WTC11 (cell line): ENCODE data around the gene FBLN2. TPM values are rescaled to one million over a fixed set of nuclear protein-coding genes. Genes with fewer than 3 reads are reported as not detected.

Experiments used
- ATAC-seq: fragments of 200-7000 bp; cut with Tn5 transposase; 2 replicates; pipeline ENCODE4 v1.10.0; 2021; ENCODE audit warnings: mild to moderate bottlenecking, moderate library complexity
- CTCF ChIA-PET: fragments of 300-600 bp; sonication (Branson Sonifier 250); formaldehyde crosslinking; loops from one replicate; lab custom pipeline; 2021; ENCODE audit warnings: antibody characterized with exemption; lab: Charles Lee
- POLR2A ChIA-PET: fragments of 350-600 bp; sonication (Branson Sonifier 250); formaldehyde crosslinking; loops from one replicate; lab custom pipeline; 2021; ENCODE audit warnings: antibody characterized with exemption; lab: Charles Lee
- DNase-seq: peaks from one replicate; pipeline ENCODE4 v3.0.0; 2021; ENCODE audit warnings: low spot score
- H3K27ac Mint-ChIP-seq: 2 replicates; pipeline ENCODE4 v1.8.0; 2021; ENCODE audit warnings: mixed read lengths
- H3K27me3 Mint-ChIP-seq: 2 replicates; pipeline ENCODE4 v1.8.0; 2021; ENCODE audit warnings: low read depth, mild to moderate bottlenecking, moderate library complexity, mixed read lengths
- H3K36me3 Mint-ChIP-seq: 2 replicates; pipeline ENCODE4 v1.8.0; 2021; ENCODE audit warnings: mixed read lengths
- H3K4me1 Mint-ChIP-seq: 2 replicates; pipeline ENCODE4 v1.8.0; 2022; ENCODE audit warnings: mixed read lengths
- H3K4me3 Mint-ChIP-seq: 2 replicates; pipeline ENCODE4 v1.8.0; 2021; ENCODE audit warnings: mild to moderate bottlenecking, moderate library complexity, mixed read lengths
- H3K9me3 Mint-ChIP-seq: 2 replicates; pipeline ENCODE4 v1.8.0; 2021; ENCODE audit warnings: mixed read lengths
- E2F4 ChIP-seq: sonication (generic); formaldehyde crosslinking; IDR thresholded peaks from 2 replicates; pipeline ENCODE4 v1.8.1; 2022; ENCODE audit warnings: low read depth, mild to moderate bottlenecking, moderate library complexity, missing genetic modification reagents, borderline replicate concordance
- EMX1 ChIP-seq: fragments of 250-450 bp; sonication (Bioruptor Pico); IDR thresholded peaks from 2 replicates; pipeline ENCODE4 v1.8.0; 2021; ENCODE audit warnings: mild to moderate bottlenecking
- ESRRA ChIP-seq: sonication (generic); formaldehyde crosslinking; IDR thresholded peaks from 2 replicates; pipeline ENCODE4 v1.8.1; 2022; ENCODE audit warnings: mild to moderate bottlenecking, missing genetic modification reagents, borderline replicate concordance
- ETV6 ChIP-seq: sonication (generic); formaldehyde crosslinking; IDR thresholded peaks from 2 replicates; pipeline ENCODE4 v1.8.1; 2022; ENCODE audit warnings: mild to moderate bottlenecking, missing genetic modification reagents
- FOXP4 ChIP-seq: sonication (generic); formaldehyde crosslinking; IDR thresholded peaks from 2 replicates; pipeline ENCODE4 v1.8.0; 2022; ENCODE audit warnings: mild to moderate bottlenecking, missing genetic modification reagents
- GTF2I ChIP-seq: fragments of 250-450 bp; sonication (Bioruptor Pico); conservative IDR thresholded peaks from 2 replicates; pipeline ENCODE4 v1.4.0; 2021; ENCODE audit warnings: mild to moderate bottlenecking
- HMGA2 ChIP-seq: fragments of 250-450 bp; sonication (Bioruptor Pico); IDR thresholded peaks from 2 replicates; pipeline ENCODE4 v1.4.0; 2021; ENCODE audit warnings: mild to moderate bottlenecking, moderate library complexity
- JUN ChIP-seq: sonication (generic); formaldehyde crosslinking; IDR thresholded peaks from 2 replicates; pipeline ENCODE4 v1.8.0; 2023; ENCODE audit warnings: mild to moderate bottlenecking, missing genetic modification reagents
- NFATC4 ChIP-seq: fragments of 250-450 bp; sonication (Bioruptor Pico); IDR thresholded peaks from 2 replicates; pipeline ENCODE4 v1.9.0; 2021; ENCODE audit warnings: mild to moderate bottlenecking
- PREB ChIP-seq: sonication (generic); formaldehyde crosslinking; IDR thresholded peaks from 2 replicates; pipeline ENCODE4 v1.8.1; 2022; ENCODE audit warnings: mild to moderate bottlenecking, missing genetic modification reagents, moderate library complexity, borderline replicate concordance
- RELA ChIP-seq: sonication (generic); formaldehyde crosslinking; IDR thresholded peaks from 2 replicates; pipeline ENCODE4 v1.8.1; 2022; ENCODE audit warnings: missing genetic modification reagents, mild to moderate bottlenecking, borderline replicate concordance
- TCF7 ChIP-seq: sonication (generic); formaldehyde crosslinking; IDR thresholded peaks from 2 replicates; pipeline ENCODE4 v1.8.0; 2022; ENCODE audit warnings: mild to moderate bottlenecking, low read depth, missing genetic modification reagents, moderate library complexity
- TEAD1 ChIP-seq: sonication (generic); formaldehyde crosslinking; IDR thresholded peaks from 2 replicates; pipeline ENCODE4 v1.8.0; 2022; ENCODE audit warnings: mild to moderate bottlenecking, missing genetic modification reagents
- TEAD4 ChIP-seq: sonication (generic); formaldehyde crosslinking; IDR thresholded peaks from 2 replicates; pipeline ENCODE4 v1.8.0; 2022; ENCODE audit warnings: mild to moderate bottlenecking, missing genetic modification reagents
- ZNF138 ChIP-seq: sonication (generic); formaldehyde crosslinking; conservative IDR thresholded peaks from 2 replicates; pipeline ENCODE4 v1.8.1; 2022; ENCODE audit warnings: mild to moderate bottlenecking, moderate library complexity, missing genetic modification reagents
- ZNF281 ChIP-seq: sonication (generic); formaldehyde crosslinking; IDR thresholded peaks from 2 replicates; pipeline ENCODE4 v1.8.0; 2023; ENCODE audit warnings: mild to moderate bottlenecking, missing genetic modification reagents
- ZNF416 ChIP-seq: fragments of 250-450 bp; sonication (Bioruptor Pico); IDR thresholded peaks from 2 replicates; pipeline ENCODE4 v1.9.0; 2021; ENCODE audit warnings: mild to moderate bottlenecking, inconsistent platforms
- ZSCAN18 ChIP-seq: fragments of 250-450 bp; sonication (Bioruptor Pico); IDR thresholded peaks from 2 replicates; pipeline ENCODE4 v2.1.2; 2022; ENCODE audit warnings: mild to moderate bottlenecking, moderate library complexity
- total RNA-seq: library from RNA; stranded (reverse); gene quantifications from 3 replicates; pipeline ENCODE4 v1.2.3, GENCODE V29; 2021

The FBLN2 gene
- total RNA-seq, 1 experiment from 2014 or later = 20.7 TPM

GRCh38 chr3:13621381-13622221 lies 72.7 kb downstream of the FBLN2 start:
- no peak for DNase-seq
- CTCF ChIA-PET = interaction anchor here (0.6 to 1.7 kb wide), 8 partner anchors 19 to 394 kb away, joined by 3 to 5 read pairs (median 4); no protein-coding TSS in a partner anchor
- no peaks in the 10 kb centered on the region; the same call in 1 of the 2 replicates for H3K4me1 Mint-ChIP-seq
- no peaks in the 10 kb centered on the region for H3K27me3 Mint-ChIP-seq
- ATAC-seq = no peak
- POLR2A ChIA-PET = no interaction called here
- H3K36me3 Mint-ChIP-seq = no peaks in the 10 kb centered on the region
- peak overlapping the region; percentile 57 for H3K27ac Mint-ChIP-seq
- no peak overlapping the region for H3K4me3 Mint-ChIP-seq
- TF ChIP-seq RELA = no peak
- TF ChIP-seq FOXP4 (CRISPR knock-in tag) = no peak
- no peak for TF ChIP-seq TEAD4 (CRISPR knock-in tag)
- peaks cover 6% of the 10 kb centered on the region for H3K9me3 Mint-ChIP-seq

GRCh38 chr3:13622356-13622755 lies 73.4 kb downstream of the FBLN2 start:
- H3K4me3 Mint-ChIP-seq = no peak overlapping the region
- no peak overlapping the region for H3K27ac Mint-ChIP-seq

More at GRCh38 chr3:13622356-13622755, 73.4 kb downstream of the FBLN2 start:
- CTCF ChIA-PET = interaction anchor here (0.6 to 1.7 kb wide), 7 partner anchors 18 to 395 kb away, joined by 3 to 5 read pairs (median 4); no protein-coding TSS in a partner anchor
- H3K36me3 Mint-ChIP-seq = no peaks in the 10 kb centered on the region
- H3K4me1 Mint-ChIP-seq = no peaks in the 10 kb centered on the region; the same call in 1 of the 2 replicates
- H3K9me3 Mint-ChIP-seq = no peaks in the 10 kb centered on the region
- TF ChIP-seq ZNF138 (CRISPR knock-in tag) (no peak), ZSCAN18 (CRISPR knock-in tag) (no peak), E2F4 (CRISPR knock-in tag) (no peak), EMX1 (CRISPR knock-in tag) (no peak), TCF7 (no peak), ETV6 (CRISPR knock-in tag) (no peak), PREB (CRISPR knock-in tag) (no peak), ESRRA (CRISPR knock-in tag) (no peak), ZNF281 (CRISPR knock-in tag) (no peak), JUN (CRISPR knock-in tag) (no peak), NFATC4 (no peak), HMGA2 (CRISPR knock-in tag) (no peak), GTF2I (CRISPR knock-in tag) (no peak), ZNF416 (CRISPR knock-in tag) (no peak), TEAD1 (no peak)
- no peak for ATAC-seq
- no peaks in the 10 kb centered on the region for H3K27me3 Mint-ChIP-seq
- POLR2A ChIA-PET = no interaction called here
- no peak for DNase-seq
